HG03558 (cell line): Measurements from ENCODE around the gene CACNB2.

ENCODE experiments used
- ATAC-seq: cut with Tn5 transposase; IDR thresholded peaks from one replicate; pipeline ENCODE4 v1.9.1; 2021; ENCODE audit warnings: moderate number of reproducible peaks; ENCODE audit not compliant: unreplicated experiment; ENCODE audit errors: extremely low read depth

The CACNB2 gene

DNA sequence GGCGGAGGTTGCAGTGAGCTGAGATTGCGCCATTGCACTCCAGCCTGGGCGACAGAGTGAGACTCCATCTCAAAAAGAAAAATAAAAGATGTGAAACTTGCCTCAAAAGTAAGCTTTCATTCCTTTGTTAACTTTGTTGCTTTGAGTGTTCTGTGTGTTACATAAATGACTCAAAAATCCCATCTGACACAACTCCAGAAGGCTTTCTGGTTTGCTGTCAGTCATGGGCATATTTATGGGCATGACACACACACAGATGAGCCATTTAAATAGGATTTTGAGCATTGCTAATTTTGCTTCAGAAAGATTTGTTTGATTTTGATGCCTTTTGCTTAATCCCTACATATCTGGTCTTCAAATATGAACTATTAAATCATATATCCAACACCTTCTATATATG is 82.6 kb downstream of the CACNB2 start:
- ATAC-seq: no peak

DNA sequence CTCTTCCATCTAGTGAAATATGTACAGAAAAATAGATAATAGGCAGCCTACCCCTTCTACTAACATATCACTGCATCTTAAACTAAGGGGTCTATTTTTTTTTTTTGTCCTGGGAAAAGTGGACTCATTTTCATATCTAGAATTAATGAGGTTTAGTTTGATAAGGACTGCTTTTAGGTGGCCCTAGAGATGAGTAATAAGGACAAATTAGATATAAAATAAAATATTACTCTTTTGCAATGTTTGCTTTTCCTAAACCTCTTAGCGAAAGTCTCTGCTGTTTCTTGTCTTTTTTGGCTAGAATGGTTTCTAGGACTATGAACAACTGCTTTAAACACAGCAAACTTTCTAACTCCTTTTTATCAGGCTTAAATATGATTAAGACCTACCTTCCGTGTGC is 83.7 kb downstream of the CACNB2 start:
- no peak for ATAC-seq

DNA sequence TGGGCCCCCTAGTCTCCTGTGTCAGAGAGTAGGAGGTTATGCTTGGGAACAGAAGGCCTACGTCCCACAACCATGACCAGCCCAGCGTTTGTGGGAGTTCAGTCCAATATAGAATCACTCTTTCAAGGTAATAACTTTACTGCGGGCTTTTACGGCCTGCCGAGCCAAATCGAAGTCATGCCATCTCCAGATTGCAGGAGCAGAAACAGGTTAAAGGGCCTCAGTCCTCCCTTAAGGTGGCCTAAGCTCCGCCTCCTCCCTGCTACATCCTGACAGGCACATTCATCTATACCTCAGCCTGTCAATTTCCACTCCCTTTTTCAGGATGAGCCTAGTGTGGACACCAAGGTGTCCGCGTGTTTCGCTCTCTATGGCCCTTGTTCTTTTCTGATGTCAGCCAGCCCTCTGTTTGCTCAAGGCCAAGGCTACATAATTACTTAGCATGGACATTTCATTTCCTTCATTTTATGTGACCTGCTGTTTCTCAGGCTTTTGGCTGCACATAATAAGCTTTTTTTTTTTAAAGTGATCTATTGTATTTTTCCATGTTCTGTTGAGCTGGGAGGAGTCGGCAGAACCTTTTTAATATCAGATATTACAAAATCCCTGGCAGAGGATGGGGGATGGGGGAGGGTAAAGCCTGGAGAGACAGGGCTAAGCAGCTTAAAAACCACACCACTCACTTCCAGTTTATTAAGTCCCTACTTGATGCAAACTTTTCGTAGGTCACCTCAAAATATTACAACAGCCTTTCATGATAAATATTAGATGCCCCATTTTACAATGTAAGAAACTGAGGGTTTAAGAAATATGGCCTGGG is 84.6 kb downstream of the CACNB2 start:
- ATAC-seq: no peak

DNA sequence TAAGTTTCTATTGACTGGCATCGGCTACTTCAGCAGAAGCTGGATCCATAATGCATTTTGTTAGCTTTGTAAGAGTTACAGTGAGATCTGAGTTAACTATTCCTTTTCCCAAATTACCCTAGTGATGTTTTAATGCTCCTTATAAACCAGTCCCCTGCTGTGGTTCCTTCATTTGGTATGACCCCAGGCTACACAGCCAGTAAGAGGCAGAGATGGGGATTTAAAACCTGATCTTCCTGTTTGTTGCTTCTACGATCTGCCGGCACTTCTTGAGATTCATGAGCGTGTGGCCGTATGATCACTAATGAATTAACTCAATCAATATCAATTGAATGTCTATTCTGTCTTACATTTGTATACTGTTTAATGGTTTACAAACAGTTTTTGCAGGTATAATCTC is 86.1 kb downstream of the CACNB2 start:
- no peak for ATAC-seq

DNA sequence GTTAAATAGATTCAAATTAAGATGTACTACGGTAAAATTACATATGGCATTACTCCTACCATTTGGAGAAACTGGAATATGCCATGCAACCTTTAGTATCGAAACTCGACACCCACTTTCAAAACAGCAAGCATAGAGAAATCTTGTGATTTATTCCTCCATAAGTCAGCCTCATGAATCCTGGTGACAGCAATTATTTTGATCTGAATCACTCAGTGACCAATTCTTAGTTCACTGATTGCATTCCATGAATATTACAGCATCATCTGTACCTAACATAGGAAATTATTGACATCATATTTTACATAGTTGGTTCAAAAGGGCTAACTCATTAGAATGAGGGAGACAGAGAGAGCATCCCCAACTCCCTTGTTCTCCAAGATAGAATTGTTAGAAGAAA is 89.6 kb downstream of the CACNB2 start:
- ATAC-seq: no peak

DNA sequence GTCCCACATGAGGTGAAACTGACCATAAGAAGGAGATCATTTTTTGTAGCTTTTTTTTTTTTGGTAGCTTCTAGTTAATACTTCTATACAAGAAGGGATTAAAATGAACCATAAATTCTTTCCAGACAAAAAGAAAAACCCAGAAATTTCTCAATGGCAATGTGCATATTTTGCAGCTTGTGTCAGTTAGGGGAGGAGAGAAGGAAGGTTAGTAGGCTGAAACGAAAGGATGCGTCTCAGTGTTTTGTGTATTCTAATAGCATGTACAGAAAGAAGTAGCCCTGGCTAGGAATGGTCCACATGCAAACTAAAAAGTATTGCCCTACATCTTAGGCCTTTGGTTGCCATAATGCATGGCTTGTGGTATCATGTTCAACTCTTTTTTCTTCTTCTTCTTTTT is 90.6 kb downstream of the CACNB2 start:
- ATAC-seq: no peak

DNA sequence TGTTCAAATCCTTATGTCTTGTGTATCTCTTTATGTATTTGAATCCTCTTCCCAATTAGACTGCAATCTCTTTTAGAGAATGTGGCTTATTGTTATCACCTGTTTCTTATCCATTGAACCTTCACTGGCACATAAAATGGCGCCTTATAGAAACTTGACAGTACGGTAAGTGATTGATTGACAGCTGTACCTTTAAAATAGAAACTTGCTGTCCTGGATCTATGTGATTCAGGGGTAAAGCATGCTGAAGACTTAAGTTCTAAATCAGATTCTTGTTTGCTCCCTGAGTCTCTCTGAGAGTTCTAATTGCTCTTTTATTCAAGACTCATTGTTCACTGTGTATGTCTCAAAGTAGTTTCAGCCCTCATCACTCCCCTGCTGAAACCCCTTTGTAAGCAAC is 91.3 kb downstream of the CACNB2 start:
- ATAC-seq: no peak

DNA sequence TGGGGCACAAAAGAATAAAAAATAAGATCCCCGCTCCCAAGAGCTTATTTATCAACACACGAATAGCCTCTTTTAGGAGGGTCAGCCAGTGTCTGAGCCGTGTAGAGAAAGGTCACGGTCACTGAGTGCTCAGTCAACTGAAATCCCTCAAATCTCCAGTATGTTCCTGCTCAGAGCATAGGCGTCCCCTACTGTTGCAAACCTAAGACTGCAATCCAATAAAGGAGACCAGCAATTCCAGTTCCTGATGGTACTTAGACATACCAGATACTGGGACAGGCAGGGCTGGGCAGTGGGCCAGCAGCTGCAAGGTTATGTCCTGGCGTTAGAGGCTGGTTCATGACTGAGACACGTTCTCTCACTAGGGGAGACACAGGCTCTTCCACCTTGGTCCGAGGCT is 93.6 kb downstream of the CACNB2 start:
- no peak for ATAC-seq

DNA sequence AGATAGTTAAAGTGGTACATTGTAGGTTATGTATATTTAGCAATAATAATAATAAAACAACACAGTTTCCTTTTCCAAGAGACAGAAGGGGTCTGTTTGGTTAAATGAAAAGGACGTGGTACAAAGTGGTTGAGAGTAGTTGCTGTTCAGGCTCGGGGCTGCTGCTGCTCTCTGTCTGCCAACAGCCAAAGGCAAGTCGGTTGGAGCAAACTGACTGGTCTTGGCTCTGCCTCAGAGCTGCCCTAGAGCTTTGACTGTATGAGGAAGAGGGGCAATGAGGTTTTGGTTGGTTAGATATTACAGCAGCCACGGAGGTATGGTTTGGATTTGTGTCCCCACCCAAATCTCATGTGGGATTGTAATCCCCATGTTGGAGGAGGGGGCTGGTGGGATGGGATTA is 95.3 kb downstream of the CACNB2 start:
- ATAC-seq: no peak

DNA sequence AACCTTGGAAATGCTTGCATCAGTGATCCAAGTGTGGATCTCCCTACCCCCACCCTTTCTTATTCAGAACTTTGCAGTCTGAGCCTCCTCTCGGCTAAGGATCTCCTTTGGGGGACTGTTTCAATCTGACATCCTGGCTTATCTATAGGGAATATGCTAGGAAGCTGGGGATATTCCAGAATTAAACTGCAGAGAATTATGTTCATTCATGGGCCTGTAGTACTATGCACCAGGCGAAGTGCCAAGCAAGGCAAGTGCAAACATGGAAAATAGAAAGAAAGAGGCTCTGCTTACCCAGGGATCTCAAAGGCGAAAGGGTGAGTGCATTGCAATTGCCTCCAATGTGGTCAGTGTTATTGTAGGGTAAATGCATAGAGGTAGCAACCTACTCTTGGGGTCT is 96.5 kb downstream of the CACNB2 start:
- no peak for ATAC-seq

DNA sequence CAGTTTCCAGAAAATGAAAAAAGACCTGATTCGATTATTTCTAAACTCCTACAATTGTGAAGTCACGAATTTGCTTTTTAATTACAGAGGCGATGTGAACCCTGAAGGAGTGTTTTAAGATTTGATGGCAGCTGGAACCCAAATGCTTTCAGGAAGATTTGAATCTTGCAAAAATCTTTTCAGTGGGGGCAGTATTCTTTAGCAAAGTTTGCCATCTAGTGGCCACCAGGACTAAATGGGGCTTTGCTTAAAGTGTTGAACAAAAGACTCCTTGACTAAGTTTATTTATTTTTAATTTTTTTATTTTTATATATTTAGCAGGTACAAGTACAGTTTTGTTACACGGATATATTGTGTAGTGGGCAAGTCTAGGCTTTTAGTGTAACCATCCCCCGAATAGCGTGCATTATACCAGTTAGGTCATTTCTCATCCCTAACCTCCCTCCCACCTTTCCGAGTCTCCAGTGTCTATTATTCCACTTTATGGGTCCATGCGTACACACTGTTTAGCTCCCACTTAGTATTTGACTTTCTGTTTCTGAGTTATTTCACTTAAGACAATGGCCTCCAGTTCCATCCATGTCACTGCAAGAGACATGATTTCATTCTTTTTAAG is 98.8 kb downstream of the CACNB2 start:
- ATAC-seq: no peak

DNA sequence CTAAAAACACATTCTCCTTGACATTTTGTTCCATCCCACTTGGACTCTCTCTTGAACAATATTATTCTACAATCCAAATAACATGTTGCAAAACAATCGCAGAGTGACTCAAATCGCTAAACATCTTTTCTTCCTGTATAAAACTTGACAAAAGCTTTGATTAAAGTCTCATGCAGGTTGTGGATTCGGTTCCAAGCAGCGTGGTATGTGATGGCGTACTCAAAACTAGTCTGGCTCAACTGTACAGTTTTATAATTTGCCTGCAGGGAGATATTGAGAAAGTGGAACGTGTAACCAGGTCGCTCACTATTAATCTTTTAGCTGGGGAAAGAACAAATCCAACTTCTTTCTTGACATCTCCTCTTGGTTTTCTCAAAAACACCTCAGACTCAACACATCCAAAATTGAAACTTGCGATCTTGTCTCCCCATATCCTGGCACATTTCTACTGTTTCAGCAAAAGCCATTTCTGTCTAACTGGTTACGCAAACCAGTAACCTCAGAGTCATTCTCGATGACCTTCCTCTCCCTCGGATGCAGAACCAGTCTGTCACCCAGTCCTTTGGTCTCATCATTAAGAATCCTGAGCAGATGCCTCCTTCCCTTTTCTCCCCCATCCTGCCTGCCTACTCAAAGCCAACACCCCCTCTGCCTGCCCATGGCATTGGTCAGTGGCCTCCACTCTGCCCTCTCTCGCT is 100.1 kb downstream of the CACNB2 start:
- ATAC-seq: no peak

DNA sequence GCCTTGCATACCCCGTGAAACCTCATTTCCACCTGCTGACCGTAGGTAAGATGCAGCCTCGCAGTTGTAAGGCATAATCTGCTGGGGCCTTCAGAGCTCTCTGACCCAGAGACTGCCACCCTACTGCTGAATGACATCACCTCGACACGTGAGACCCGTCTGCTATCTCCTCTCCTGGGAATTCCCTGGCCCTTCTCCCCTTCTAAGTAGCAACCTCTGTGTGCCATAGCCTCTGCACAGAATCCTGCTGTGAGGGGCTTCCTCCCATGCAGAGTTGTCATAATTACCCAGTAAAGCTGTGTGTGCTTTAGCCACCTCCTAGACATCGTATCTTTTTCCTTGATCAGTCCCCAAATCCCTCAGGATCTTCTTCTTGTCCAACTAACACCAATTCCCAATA is 106.7 kb downstream of the CACNB2 start:
- no peak for ATAC-seq

DNA sequence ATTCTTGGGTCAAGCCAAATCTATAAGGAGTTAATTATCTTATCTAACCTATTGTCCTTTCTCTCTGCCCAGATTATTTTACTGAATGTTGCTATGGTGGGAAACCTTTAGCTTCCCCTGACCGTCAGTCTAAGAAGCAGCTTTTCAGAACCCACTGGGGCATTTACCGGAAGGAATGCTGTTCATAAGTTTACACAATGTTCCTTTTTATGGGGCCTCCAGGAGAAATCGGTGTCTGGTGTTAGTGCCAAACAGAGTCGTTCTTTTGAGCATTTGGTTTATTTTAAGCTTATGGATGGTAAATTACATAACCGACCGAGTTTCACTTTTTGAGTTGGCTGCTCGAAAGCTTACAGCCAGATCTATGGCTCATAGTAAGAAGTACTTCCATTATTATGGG is 111.9 kb downstream of the CACNB2 start:
- ATAC-seq: no peak

DNA sequence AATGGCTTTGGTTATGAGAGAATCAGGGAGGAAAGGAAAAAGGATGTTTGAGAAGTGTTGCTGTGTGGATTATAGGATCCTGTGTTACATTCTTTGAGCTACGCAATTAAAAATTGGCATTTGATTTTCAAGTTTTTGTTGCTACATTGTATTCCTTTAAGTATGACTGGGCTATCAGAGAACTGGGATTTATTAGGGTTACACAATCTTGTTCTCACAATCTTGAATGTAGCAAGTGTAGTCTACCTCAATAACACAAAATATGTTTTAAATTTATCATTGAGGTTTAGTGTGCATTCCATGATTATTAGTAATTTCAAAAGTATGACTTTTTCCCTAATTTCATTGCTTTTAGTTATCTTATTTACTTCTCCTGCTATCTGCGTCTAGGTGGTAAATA is 113.9 kb downstream of the CACNB2 start:
- no peak for ATAC-seq

DNA sequence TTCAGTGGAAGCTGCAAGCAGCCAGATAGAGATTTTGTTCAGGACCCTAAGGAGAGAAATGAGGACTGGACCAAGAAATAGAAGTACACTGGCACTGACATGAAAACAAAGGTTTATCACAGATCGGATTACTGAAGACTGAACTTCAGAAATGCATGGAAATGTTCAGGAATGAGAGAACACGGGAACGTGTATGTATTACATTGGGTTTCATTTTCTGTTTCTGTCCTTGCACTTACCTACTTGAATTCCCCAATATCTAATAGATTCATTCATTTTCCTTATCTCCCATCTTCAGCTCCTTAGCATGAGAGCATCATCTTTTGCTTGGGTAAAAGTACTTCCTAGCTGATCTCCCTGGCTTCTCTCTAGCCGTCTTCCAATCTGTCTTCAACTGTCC is 114.5 kb downstream of the CACNB2 start:
- no peak for ATAC-seq

DNA sequence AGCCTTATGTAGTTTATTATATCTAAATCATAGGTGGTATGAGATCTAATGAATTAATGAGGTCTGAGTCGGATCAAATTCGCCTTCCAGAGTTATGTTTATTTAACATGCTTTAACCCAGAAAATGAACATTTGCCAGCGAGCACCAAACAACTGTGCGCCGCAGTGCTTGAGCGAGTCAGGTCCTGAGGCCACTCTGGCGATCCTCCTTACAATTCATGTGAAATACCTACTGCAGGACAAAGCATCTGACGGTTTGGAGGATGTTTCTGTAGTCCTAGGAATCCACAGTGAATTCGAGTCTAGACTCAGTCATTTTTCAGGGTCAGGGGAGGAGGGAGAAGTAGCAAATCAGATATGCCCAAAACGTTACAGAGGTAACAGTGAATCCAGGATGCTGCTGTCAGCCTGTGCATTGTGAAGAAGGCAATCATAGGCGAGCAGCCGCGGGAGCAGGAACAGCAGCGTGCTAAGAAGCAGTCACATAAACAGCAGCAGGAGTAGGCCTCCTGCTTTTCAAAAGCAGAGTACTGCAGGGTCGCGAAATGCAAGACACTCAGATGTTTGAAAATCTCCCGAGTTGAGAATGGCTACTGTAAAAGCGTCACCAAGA is 120.2 kb downstream of the CACNB2 start:
- no peak for ATAC-seq

DNA sequence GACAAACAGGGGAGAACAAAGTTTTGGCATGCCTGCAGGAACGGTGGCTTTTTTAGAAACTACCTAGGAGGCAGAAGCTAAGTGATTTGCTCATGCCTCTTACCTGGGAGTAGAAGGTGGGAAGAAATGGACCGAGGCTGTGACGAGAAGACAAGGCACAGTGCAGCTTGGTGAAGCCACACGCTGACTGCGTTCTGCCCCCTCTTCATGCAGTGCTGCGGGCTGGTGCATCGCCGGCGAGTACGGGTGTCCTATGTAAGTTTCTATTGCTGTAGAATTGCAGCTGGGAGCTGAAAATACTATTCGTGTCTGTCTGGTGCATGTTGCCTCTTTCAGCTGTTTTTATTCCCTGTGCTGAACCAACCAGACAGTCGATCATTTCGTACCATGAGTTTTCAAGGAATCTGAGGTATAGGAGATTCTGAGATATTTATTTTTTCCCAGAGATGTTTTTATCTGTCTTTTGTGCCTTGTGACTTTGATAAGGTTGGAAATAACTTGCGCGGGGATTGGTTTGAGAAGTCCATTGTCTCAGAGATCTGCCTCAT is 120.9 kb downstream of the CACNB2 start:
- ATAC-seq: no peak

DNA sequence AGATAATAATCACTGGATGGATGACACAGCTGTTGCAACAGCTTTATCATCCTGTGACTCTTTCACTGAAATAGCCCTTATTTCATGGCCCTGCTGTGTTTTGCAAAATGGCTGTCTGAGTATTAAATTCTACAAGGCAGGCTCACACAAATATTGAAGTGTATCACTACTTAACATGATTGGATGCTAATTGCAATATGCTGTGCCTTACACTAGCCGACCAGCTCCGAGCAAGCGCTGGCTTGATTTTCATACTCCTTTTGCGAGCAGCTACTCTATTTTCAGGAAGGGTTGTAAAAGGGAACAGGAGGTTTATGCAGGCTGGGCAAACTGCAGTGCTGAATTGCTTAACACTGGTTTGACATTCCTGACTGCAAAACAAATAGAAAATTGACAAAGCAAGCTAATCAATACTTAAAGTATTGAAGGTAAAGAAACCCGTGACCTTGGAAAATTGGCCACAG is 121.6 kb downstream of the CACNB2 start:
- no peak for ATAC-seq

DNA sequence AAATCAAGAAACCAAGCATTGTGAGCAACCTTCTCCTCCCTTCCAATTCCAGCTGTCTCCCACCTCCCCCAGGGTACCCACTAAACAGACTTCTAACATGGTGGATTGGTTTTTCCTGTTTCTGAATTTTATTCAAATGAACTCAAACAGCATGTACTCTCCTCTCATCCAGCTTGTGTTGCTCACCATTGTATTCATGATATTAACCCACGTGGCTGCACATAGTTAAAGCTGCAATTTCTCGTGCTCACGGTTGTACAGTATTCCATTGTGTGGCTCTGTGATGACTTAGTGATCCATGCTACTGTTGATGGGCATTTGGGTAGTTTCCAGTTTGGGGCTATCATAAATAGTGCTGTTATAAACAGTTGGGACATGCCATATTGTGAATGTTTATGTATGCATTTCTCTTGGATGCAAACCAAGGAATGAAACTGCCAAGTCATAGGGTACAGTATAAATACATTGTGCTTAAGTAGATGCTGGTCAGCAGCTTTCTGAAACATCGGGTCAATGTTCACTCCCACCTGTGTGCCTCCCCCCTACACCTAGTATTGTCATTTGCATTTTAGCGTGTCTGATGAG is 124.3 kb downstream of the CACNB2 start:
- ATAC-seq: no peak
